Endodermal cell (in vitro differentiated cells): ENCODE measurements around the gene ADAM23. TPM values are rescaled to one million over a fixed set of nuclear protein-coding genes. Genes with fewer than 3 reads are reported as not detected.

Experiments
- DNase-seq: peaks from one replicate; pipeline ENCODE4 v3.0.0-alpha.2; 2017
- H3K27ac ChIP-seq: 2 replicates; pipeline ENCODE4 v1.5.1; 2013; ENCODE audit warnings: mild to moderate bottlenecking, low read depth, low read length, moderate library complexity
- H3K27me3 ChIP-seq: 2 replicates; pipeline ENCODE4 v1.6.1; 2013; ENCODE audit warnings: mild to moderate bottlenecking, low read length, moderate library complexity; ENCODE audit not compliant: insufficient read depth, control insufficient read depth, poor library complexity, severe bottlenecking
- H3K36me3 ChIP-seq: 2 replicates; pipeline ENCODE4 v1.7.0; 2013; ENCODE audit warnings: mild to moderate bottlenecking, low read length, moderate library complexity; ENCODE audit not compliant: control insufficient read depth, insufficient read depth
- H3K4me1 ChIP-seq: one replicate; pipeline ENCODE4 v1.7.0; 2013; ENCODE audit warnings: low read length; ENCODE audit not compliant: control insufficient read depth, insufficient read depth
- H3K4me3 ChIP-seq: 2 replicates; pipeline ENCODE4 v1.5.1; 2013; ENCODE audit warnings: mild to moderate bottlenecking, low read length, moderate library complexity
- H3K9ac ChIP-seq: 2 replicates; pipeline ENCODE4 v1.6.1; 2013; ENCODE audit warnings: mild to moderate bottlenecking, low read length, moderate library complexity; ENCODE audit not compliant: poor library complexity, severe bottlenecking; ENCODE audit errors: extremely low read depth
- H3K9me3 ChIP-seq: 2 replicates; pipeline ENCODE4 v1.6.1; 2013; ENCODE audit warnings: mild to moderate bottlenecking, low read length, moderate library complexity; ENCODE audit not compliant: control insufficient read depth
- H3K27ac Mint-ChIP-seq: 2 replicates; pipeline ENCODE4 v1.8.0; 2020; ENCODE audit warnings: mixed read lengths
- H3K27me3 Mint-ChIP-seq: 2 replicates; pipeline ENCODE4 v1.8.0; 2021; ENCODE audit warnings: mild to moderate bottlenecking, mixed read lengths; ENCODE audit not compliant: insufficient read depth
- H3K36me3 Mint-ChIP-seq: 2 replicates; pipeline ENCODE4 v1.8.0; 2020; ENCODE audit warnings: low read depth, mixed read lengths
- H3K4me1 Mint-ChIP-seq: 2 replicates; pipeline ENCODE4 v1.8.0; 2020; ENCODE audit warnings: mixed read lengths
- H3K4me3 Mint-ChIP-seq: 2 replicates; pipeline ENCODE4 v1.8.0; 2020; ENCODE audit warnings: mild to moderate bottlenecking, moderate library complexity, mixed read lengths
- H3K9me3 Mint-ChIP-seq: 2 replicates; pipeline ENCODE4 v1.8.0; 2020; ENCODE audit warnings: mild to moderate bottlenecking, mixed read lengths
- CTCF ChIP-seq: fragments of 200-600 bp; sonication (generic); conservative IDR thresholded peaks from 2 replicates; pipeline ENCODE4 v1.5.0; 2021; ENCODE audit warnings: antibody characterized with exemption, mild to moderate bottlenecking
- WGBS, 2 experiments: methylation state at CpG; one replicate each; pipeline versions ENCODE4 v1.1.5 to v1.1.7; 2013; ENCODE audit warnings: missing lambda C conversion rate in 2 of 2, mixed read lengths in 1 of 2; ENCODE audit not compliant: insufficient coverage in 1 of 2, insufficient read length in 1 of 2; 5-methylcytosine and 5-hydroxymethylcytosine counted together
- total RNA-seq, 2 donors: library from RNA; stranded (reverse); fragmentation: NEBNext Ultra II Directional in 1 of 2; extraction: Animal tissue kit (Norgen Biotek cat#: 25700) in 1 of 2; gene quantifications; 2 replicates in 1 of 2; 3 replicates in 1 of 2; pipeline ENCODE4 v1.2.1, GENCODE V29; 2021

The ADAM23 gene
- total RNA-seq, 2 donors from 2014 or later = 25.4 to 34.2 TPM

DNA sequence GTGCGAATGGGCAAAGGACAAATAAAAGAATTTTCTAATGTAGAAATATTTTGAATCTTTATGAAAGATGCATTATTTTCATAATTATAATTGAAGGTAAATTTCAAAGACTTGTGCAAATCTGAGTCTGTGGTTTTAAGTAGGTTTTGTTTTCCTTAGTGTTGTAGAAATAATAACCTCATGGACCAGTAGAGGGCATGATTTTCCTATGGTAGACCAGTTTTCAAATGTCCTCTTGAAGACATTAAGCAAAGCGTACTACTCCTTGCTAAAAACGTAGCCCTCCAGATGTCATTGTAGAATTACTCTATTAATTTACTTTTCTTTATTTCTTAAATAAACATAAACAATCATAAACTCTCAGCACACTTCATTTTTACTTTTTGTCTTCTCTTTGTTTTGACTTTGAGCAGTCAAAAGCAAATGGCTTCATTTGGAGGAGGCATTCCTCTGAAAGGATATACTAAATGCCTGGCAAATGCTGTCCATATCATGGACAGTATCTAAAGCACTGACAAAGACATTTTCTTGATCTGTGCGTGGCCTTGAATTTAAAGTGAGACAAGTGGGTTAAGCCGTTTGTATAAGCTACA is 113.1 kb downstream of the ADAM23 start:
- Mint-ChIP-seq H3K27ac (no peak overlapping the region), H3K4me1 (peaks cover 13% of the 10 kb centered on the region), H3K9me3 (no peaks in the 10 kb centered on the region), H3K4me3 (no peak overlapping the region), H3K36me3 (peaks cover 10% of the 10 kb centered on the region), H3K27me3 (no peaks in the 10 kb centered on the region)
- Histone ChIP-seq H3K9me3 (no peaks in the 10 kb centered on the region), H3K9ac (no peak overlapping the region), H3K27ac (no peak overlapping the region), H3K4me1 (peaks cover 3% of the 10 kb centered on the region), H3K4me3 (no peak overlapping the region), H3K27me3 (no peaks in the 10 kb centered on the region), H3K36me3 (no peaks in the 10 kb centered on the region)
- DNase-seq = no peak
- peak; percentile 83 for TF ChIP-seq CTCF
- WGBS, 2 experiments = 80 to 81% methylated on average over 4 to 5 of the region's 5 CpGs

- 78 to 94% methylated on average over 4 of the region's 4 CpGs for WGBS, 2 experiments
Observed at GRCh38 chr2:206557321-206557720, 114.0 kb downstream of the ADAM23 start.

DNA sequence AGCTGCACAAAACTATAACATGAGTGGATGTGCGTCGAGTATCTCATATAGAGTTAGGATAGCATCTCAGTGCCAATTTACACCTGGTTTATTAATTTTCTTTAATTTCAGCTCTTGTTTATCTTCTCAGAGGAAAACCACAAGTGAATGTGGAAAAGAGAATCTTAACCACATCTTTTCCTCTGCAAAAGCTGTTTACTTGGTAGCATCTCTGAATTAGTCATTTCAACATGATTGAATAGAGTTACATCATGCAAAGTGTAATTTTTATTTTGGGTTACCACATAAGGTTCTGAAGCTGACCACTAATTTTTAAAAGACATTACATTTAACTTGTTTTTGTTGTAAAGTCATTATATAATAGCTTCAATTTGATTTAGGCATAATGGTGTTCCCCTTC is 115.2 kb downstream of the ADAM23 start:
- no peak for DNase-seq
- H3K27ac Mint-ChIP-seq = no peak overlapping the region
- no peaks in the 10 kb centered on the region for H3K27me3 ChIP-seq
- H3K4me1 ChIP-seq = peaks cover 3% of the 10 kb centered on the region
- 98% methylated on average over 2 of the region's 2 CpGs; no CpG with 5 or more reads in 1 of the 2 experiments for WGBS, 2 experiments
- H3K4me1 Mint-ChIP-seq = peaks cover 13% of the 10 kb centered on the region
- no peak overlapping the region for H3K9ac ChIP-seq
- no peak overlapping the region for H3K4me3 Mint-ChIP-seq
- no peaks in the 10 kb centered on the region for H3K9me3 Mint-ChIP-seq
- no peaks in the 10 kb centered on the region for H3K27me3 Mint-ChIP-seq
- no peak for TF ChIP-seq CTCF
- no peak overlapping the region for H3K27ac ChIP-seq
- H3K36me3 ChIP-seq = no peaks in the 10 kb centered on the region
- H3K4me3 ChIP-seq = no peak overlapping the region
- no peaks in the 10 kb centered on the region for H3K9me3 ChIP-seq
- peaks cover 7% of the 10 kb centered on the region for H3K36me3 Mint-ChIP-seq

More at GRCh38 chr2:206557321-206557720, 114.0 kb downstream of the ADAM23 start:
- no peak overlapping the region for H3K27ac Mint-ChIP-seq
- H3K9me3 ChIP-seq = no peaks in the 10 kb centered on the region
- no peak for DNase-seq
- H3K27me3 Mint-ChIP-seq = no peaks in the 10 kb centered on the region
- H3K36me3 ChIP-seq = no peaks in the 10 kb centered on the region
- no peaks in the 10 kb centered on the region for H3K27me3 ChIP-seq
- TF ChIP-seq CTCF = no peak
- no peak overlapping the region for H3K27ac ChIP-seq
- no peaks in the 10 kb centered on the region for H3K9me3 Mint-ChIP-seq
- peaks cover 13% of the 10 kb centered on the region for H3K4me1 Mint-ChIP-seq
- peaks cover 10% of the 10 kb centered on the region for H3K36me3 Mint-ChIP-seq
- no peak overlapping the region for H3K9ac ChIP-seq
- H3K4me3 ChIP-seq = no peak overlapping the region
- no peak overlapping the region for H3K4me3 Mint-ChIP-seq
- H3K4me1 ChIP-seq = peaks cover 3% of the 10 kb centered on the region
